Measurements from ENCODE around the gene SMYD3.

- TF ChIP-seq, protein P1, sequence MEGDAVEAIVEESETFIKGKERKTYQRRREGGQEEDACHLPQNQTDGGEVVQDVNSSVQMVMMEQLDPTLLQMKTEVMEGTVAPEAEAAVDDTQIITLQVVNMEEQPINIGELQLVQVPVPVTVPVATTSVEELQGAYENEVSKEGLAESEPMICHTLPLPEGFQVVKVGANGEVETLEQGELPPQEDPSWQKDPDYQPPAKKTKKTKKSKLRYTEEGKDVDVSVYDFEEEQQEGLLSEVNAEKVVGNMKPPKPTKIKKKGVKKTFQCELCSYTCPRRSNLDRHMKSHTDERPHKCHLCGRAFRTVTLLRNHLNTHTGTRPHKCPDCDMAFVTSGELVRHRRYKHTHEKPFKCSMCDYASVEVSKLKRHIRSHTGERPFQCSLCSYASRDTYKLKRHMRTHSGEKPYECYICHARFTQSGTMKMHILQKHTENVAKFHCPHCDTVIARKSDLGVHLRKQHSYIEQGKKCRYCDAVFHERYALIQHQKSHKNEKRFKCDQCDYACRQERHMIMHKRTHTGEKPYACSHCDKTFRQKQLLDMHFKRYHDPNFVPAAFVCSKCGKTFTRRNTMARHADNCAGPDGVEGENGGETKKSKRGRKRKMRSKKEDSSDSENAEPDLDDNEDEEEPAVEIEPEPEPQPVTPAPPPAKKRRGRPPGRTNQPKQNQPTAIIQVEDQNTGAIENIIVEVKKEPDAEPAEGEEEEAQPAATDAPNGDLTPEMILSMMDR (IDR thresholded peaks at IDR 0.05; ENCODE audit: borderline replicate concordance, extremely low read depth, low read length, poor library complexity, severe bottlenecking): no peak
- no peak for TF ChIP-seq EZH2 (IDR thresholded peaks at IDR 0.05; ENCODE audit: borderline replicate concordance, low read depth, low read length, severe bottlenecking)
Observed at GRCh38 chr1:245837718-245838117, 669.4 kb downstream of the SMYD3 start.

Measured in DND-41 (cell line).